PC-9 (cell line): ENCODE measurements around the gene IRAG1. TPM values are rescaled to one million over a fixed set of nuclear protein-coding genes. Genes with fewer than 3 reads are reported as not detected.

Experiments
- BruUV-seq: library from RNA; stranded (reverse); fragments of 400-500 nt; replicated peaks from 2 replicates; lab custom pipeline; 2021; lab: Mats Ljungman, UMichigan
- CTCF ChIA-PET: fragments of 300-600 bp; sonication (Branson Sonifier 250); formaldehyde crosslinking; loops from one replicate; lab custom pipeline; 2022; ENCODE audit warnings: antibody characterized with exemption; lab: Charles Lee
- POLR2A ChIA-PET: fragments of 300-600 bp; sonication (Branson Sonifier 250); formaldehyde crosslinking; loops from one replicate; lab custom pipeline; 2022; ENCODE audit warnings: antibody characterized with exemption; ENCODE audit not compliant: unreplicated experiment; lab: Charles Lee
- DNase-seq, 2 experiments: peaks; one replicate each; pipeline versions ENCODE4 v3.0.0 to v3.0.0-alpha.2; 2015 to 2022; ENCODE audit warnings: mixed read lengths in 1 of 2
- H2AFZ ChIP-seq: fragments of 200-600 bp; sonication (generic); 2 replicates; pipeline ENCODE4 v1.8.1; 2017; ENCODE audit warnings: antibody characterized with exemption
- H3F3A ChIP-seq: fragments of 200-600 bp; sonication (generic); 2 replicates; pipeline ENCODE4 v1.8.1; 2017; ENCODE audit warnings: antibody characterized with exemption, mild to moderate bottlenecking, low read depth; ENCODE audit not compliant: insufficient read depth
- H3K27ac ChIP-seq: fragments of 200-600 bp; sonication (generic); 2 replicates; pipeline ENCODE4 v1.6.1; 2016; ENCODE audit warnings: mixed run types
- H3K27me3 ChIP-seq: fragments of 200-600 bp; sonication (generic); 2 replicates; pipeline ENCODE4 v1.6.1; 2016; ENCODE audit warnings: low read depth, mixed run types; ENCODE audit not compliant: insufficient read depth
- H3K36me3 ChIP-seq: fragments of 200-600 bp; sonication (generic); 2 replicates; pipeline ENCODE4 v1.6.1; 2016; ENCODE audit warnings: low read depth, mixed run types
- H3K4me1 ChIP-seq: fragments of 200-600 bp; sonication (generic); replicated peaks from 2 replicates; pipeline ENCODE4 v1.6.1; 2016; ENCODE audit warnings: mixed run types; ENCODE audit not compliant: insufficient read depth
- H3K4me2 ChIP-seq: fragments of 200-600 bp; sonication (generic); 2 replicates; pipeline ENCODE4 v1.6.1; 2017; ENCODE audit warnings: mixed run types
- H3K4me3 ChIP-seq: fragments of 200-600 bp; sonication (generic); 2 replicates; pipeline ENCODE4 v1.6.1; 2016; ENCODE audit warnings: mixed run types
- H3K79me2 ChIP-seq: fragments of 200-600 bp; sonication (generic); 2 replicates; pipeline ENCODE4 v1.6.1; 2017; ENCODE audit warnings: low read depth, mixed run types
- H3K9me2 ChIP-seq: fragments of 200-600 bp; sonication (generic); 2 replicates; pipeline ENCODE4 v1.8.1; 2017; ENCODE audit warnings: mild to moderate bottlenecking; ENCODE audit not compliant: insufficient read depth
- H3K9me3 ChIP-seq: fragments of 200-600 bp; sonication (generic); 2 replicates; pipeline ENCODE4 v1.8.1; 2016; ENCODE audit warnings: low read depth; ENCODE audit not compliant: insufficient read depth
- H4K20me1 ChIP-seq: fragments of 200-600 bp; sonication (generic); 2 replicates; pipeline ENCODE4 v1.8.1; 2017; ENCODE audit not compliant: insufficient read depth
- CTCF ChIP-seq: fragments of 200-600 bp; sonication (generic); conservative IDR thresholded peaks from 2 replicates; pipeline ENCODE4 v1.6.1; 2017; ENCODE audit warnings: mixed run types, antibody characterized with exemption, mild to moderate bottlenecking, moderate library complexity
- EZH2 ChIP-seq: fragments of 200-600 bp; sonication (generic); IDR thresholded peaks from 2 replicates; pipeline ENCODE4 v1.8.0; 2017; ENCODE audit warnings: antibody characterized with exemption, low read depth
- intact Hi-C: fragments of 100-400 bp; cut with micrococcal nuclease; formaldehyde crosslinking; loops from one replicate; pipeline ENCODE4 v1.10.0; 2022; ENCODE audit not compliant: unreplicated experiment
- total RNA-seq: library from RNA; stranded (reverse); gene quantifications from 2 replicates; pipeline ENCODE4 v1.2.3, GENCODE V29; 2021

The IRAG1 gene
- total RNA-seq, 1 experiment from 2014 or later, result 1.3 TPM

GRCh38 chr11:10670099-10670498 lies 23.5 kb downstream of the IRAG1 start:
- POLR2A ChIA-PET, result no interaction called here
- Histone ChIP-seq H3K27me3 (no peaks in the 10 kb centered on the region), H3K9me2 (no peaks in the 10 kb centered on the region), H3K4me2 (no peak overlapping the region; the same call in 1 of the 2 replicates), H3K4me3 (no peak overlapping the region), H3K4me1 (peaks cover 32% of the 10 kb centered on the region), H3F3A (peaks cover 7% of the 10 kb centered on the region; the same call in 1 of the 2 replicates), H3K36me3 (no peaks in the 10 kb centered on the region), H3K9me3 (no peaks in the 10 kb centered on the region), H3K79me2 (no peaks in the 10 kb centered on the region), H3K27ac (no peak overlapping the region), H2AFZ (no peak overlapping the region), H4K20me1 (no peaks in the 10 kb centered on the region)
- intact Hi-C loops, result no loop called here
- no TSS peak for BruUV-seq
- CTCF ChIA-PET, result no interaction called here
- no peak for DNase-seq
- TF ChIP-seq CTCF (no peak), EZH2 (no peak)

- DNase-seq, result peak in 1 of 2 experiments; percentile 45
- H3K4me1 ChIP-seq, result peaks cover 32% of the 10 kb centered on the region
- ChIA-PET POLR2A (no interaction called here), CTCF (no interaction called here)
- H3K79me2 ChIP-seq, result no peaks in the 10 kb centered on the region
- H4K20me1 ChIP-seq, result no peaks in the 10 kb centered on the region
- intact Hi-C loops, result loop anchor here (10.0 kb wide), 1 partner anchor 1415 kb away; no protein-coding TSS in a partner anchor
- no peaks in the 10 kb centered on the region for H3K27me3 ChIP-seq
- H3K4me3 ChIP-seq, result no peak overlapping the region
- TF ChIP-seq CTCF (no peak), EZH2 (no peak)
- H3K4me2 ChIP-seq, result peak overlapping the region; percentile 26; the same call in 1 of the 2 replicates
- H3K9me2 ChIP-seq, result no peaks in the 10 kb centered on the region
- H3K36me3 ChIP-seq, result no peaks in the 10 kb centered on the region
- peaks cover 7% of the 10 kb centered on the region; the same call in 1 of the 2 replicates for H3F3A ChIP-seq
- 0 out of 2 replicates have a peak overlapping the region, but pooled peaks have one; percentile 23 for H3K27ac ChIP-seq
- H3K9me3 ChIP-seq, result no peaks in the 10 kb centered on the region
- BruUV-seq, result no TSS peak
- H2AFZ ChIP-seq, result no peak overlapping the region
These were observed 24.1 kb downstream of the IRAG1 start for GRCh38 chr11:10669258-10670033.

GRCh38 chr11:10667521-10667885 lies 26.1 kb downstream of the IRAG1 start:
- H3K79me2 ChIP-seq, result no peaks in the 10 kb centered on the region
- H3K36me3 ChIP-seq, result no peaks in the 10 kb centered on the region
- no peak overlapping the region for H3K4me2 ChIP-seq
- H3K27ac ChIP-seq, result peak overlapping the region; percentile 74
- no peak overlapping the region for H3K4me3 ChIP-seq
- H3K9me2 ChIP-seq, result no peaks in the 10 kb centered on the region
- no peak overlapping the region for H2AFZ ChIP-seq
- no peaks in the 10 kb centered on the region for H3K9me3 ChIP-seq
- peaks cover 32% of the 10 kb centered on the region for H3K4me1 ChIP-seq
- CTCF ChIA-PET, result interaction anchor here (0.7 kb wide), 1 partner anchor 37 kb away, joined by 4 read pairs; no protein-coding TSS in a partner anchor
- intact Hi-C loops, result loop anchor here (10.0 kb wide), 1 partner anchor 1417 kb away; no protein-coding TSS in a partner anchor
- H3K27me3 ChIP-seq, result no peaks in the 10 kb centered on the region
- DNase-seq, result peak; percentile 21 to 58
- BruUV-seq, result no TSS peak
- peaks cover 7% of the 10 kb centered on the region; the same call in 1 of the 2 replicates for H3F3A ChIP-seq
- TF ChIP-seq CTCF, result no peak
- no peak for TF ChIP-seq EZH2
- H4K20me1 ChIP-seq, result no peaks in the 10 kb centered on the region
- POLR2A ChIA-PET, result no interaction called here
